ENCODE results near the gene OR4K13.

The OR4K13 gene

GRCh38 chr14:20035938-20036337, at the start of gene OR4K13:
OR4K13 (minus strand) TSS chr14:20036038; CDS start chr14:20034758, 1,280 bp downstream.
- no peak for DNase-seq

DNA sequence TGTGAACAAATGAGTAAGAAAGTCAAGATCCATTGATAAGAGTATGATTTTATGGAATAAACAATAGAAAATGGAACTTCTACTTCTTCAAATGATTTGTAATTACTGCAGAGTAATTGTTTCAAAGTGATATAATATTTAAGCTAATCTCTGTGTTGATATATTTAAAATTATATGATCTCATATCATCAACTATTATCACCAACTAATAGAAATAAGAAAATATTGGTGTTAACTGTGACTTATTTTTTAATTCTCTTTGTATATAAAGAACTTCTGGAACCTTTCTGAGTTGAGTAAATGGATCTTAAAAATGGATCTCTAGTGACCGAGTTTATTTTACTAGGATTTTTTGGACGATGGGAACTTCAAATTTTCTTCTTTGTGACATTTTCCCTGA, 23.9 kb upstream of the OR4K13 start, which contains the start of gene OR4L1:
TSS of gene OR4L1 (plus strand) at position 301 of the 400 bp plus-strand sequence. CDS start at position 301, 0 bp downstream.
- no peak for DNase-seq

DNA sequence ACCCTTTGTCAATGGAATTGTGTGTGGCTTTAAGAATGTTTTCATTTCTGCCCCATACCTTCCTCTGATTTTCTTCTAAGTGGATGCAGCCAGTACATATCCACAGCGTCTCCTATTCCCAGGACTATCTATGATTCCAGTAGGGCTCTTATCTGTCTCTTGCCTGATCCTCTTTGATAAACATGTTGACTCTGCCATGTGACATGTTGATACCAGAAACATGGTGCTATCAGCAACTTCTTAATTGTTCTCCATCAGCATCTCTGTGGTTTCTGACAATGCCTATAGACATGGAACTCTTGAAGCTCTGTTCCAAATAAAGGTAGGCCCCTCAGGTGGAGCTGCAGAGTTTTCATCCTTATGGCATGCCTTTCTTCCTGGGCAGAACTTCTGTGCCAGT, 12.4 kb upstream of the OR4K13 start:
- DNase-seq: no peak

GRCh38 chr14:20044243-20044642, 8.4 kb upstream of the OR4K13 start:
- DNase-seq: no peak

DNA sequence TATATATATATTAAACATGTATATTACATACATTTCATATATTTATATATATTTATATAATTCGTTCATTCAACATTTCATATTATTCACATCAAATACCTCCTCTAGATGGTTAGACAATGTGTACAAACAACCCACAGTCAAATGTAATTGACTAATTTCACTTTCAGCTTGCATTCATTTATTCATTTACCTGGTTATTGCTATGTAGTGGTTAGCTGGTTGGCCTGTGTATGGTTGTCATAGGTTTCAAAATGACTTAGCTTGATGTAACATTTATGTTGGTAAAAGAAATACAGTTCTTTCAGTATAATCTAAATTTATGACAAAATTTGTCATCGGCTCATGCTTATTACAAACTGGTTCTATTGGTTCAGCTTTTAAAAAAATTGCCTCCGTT, 389 bp downstream of the OR4K13 start:
- DNase-seq: no peak

- no peak for DNase-seq
These were observed 4.8 kb downstream of the OR4K13 start for GRCh38 chr14:20031058-20031457.

GRCh38 chr14:20019257-20019865, 16.5 kb downstream of the OR4K13 start, which contains the start of gene OR4K14:
OR4K14 (minus strand) TSS chr14:20019307; CDS start chr14:20015193, 4,114 bp downstream.
- DNase-seq: no peak

DNA sequence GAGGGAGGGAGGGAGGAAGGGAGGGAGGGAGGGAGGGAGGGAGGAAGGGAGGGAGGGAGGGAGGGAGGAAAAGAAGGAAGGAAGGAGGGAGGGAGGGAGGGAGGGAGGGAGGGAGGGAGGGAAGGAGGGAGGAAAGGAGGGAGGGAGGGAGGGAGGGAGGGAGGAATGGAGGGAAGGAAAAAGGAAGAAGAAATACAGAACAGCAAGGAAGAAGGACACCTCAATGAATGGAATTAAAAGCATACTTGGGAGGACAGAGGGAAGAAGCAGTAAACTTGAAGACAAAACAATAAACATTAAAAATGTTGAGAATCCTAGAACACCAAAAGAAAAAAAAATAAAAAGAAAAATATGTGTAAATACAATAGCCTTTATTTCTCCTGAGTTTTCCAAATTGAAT, 27.7 kb downstream of the OR4K13 start:
- DNase-seq: no peak

DNA sequence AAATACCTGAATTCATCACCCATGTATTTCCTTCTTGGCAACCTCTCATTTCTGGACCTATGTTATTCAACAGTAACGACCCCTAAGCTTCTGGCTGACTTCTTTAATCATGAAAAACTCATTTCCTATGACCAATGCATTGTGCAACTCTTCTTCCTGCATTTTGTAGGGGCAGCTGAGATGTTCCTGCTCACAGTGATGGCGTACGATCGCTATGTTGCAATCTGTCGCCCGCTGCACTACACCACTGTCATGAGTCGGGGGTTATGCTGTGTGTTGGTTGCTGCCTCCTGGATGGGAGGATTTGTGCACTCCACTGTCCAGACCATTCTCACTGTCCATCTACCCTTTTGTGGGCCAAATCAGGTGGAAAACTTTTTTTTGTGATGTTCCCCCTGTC, 33.5 kb downstream of the OR4K13 start:
- no peak for DNase-seq

GRCh38 chr14:20001863-20002262, 34.0 kb downstream of the OR4K13 start, which contains the start of gene OR4Q2:
OR4Q2 (plus strand) TSS chr14:20002163.
- no peak for DNase-seq

- no peak for DNase-seq
These were observed 42.4 kb downstream of the OR4K13 start for GRCh38 chr14:19993438-19993837.

Measured in stimulated activated naive CD4-positive, alpha-beta T cell (primary cell).